GM12873 (cell line): Measurements from ENCODE around the gene ZFYVE21.

Experiments used
- TF ChIP-seq, protein P1 (sequence below): IDR thresholded peaks from 2 replicates; pipeline ENCODE4 v1.5.1; 2012; ENCODE audit warnings: low read depth, mild to moderate bottlenecking, moderate library complexity, low read length, control low read depth; ENCODE audit not compliant: insufficient read depth; ENCODE audit errors: missing control alignments

ZFYVE21 gene

GRCh38 chr14:103687712-103688111, 27.9 kb upstream of the ZFYVE21 start:
- TF ChIP-seq, protein P1, sequence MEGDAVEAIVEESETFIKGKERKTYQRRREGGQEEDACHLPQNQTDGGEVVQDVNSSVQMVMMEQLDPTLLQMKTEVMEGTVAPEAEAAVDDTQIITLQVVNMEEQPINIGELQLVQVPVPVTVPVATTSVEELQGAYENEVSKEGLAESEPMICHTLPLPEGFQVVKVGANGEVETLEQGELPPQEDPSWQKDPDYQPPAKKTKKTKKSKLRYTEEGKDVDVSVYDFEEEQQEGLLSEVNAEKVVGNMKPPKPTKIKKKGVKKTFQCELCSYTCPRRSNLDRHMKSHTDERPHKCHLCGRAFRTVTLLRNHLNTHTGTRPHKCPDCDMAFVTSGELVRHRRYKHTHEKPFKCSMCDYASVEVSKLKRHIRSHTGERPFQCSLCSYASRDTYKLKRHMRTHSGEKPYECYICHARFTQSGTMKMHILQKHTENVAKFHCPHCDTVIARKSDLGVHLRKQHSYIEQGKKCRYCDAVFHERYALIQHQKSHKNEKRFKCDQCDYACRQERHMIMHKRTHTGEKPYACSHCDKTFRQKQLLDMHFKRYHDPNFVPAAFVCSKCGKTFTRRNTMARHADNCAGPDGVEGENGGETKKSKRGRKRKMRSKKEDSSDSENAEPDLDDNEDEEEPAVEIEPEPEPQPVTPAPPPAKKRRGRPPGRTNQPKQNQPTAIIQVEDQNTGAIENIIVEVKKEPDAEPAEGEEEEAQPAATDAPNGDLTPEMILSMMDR, result no peak

DNA sequence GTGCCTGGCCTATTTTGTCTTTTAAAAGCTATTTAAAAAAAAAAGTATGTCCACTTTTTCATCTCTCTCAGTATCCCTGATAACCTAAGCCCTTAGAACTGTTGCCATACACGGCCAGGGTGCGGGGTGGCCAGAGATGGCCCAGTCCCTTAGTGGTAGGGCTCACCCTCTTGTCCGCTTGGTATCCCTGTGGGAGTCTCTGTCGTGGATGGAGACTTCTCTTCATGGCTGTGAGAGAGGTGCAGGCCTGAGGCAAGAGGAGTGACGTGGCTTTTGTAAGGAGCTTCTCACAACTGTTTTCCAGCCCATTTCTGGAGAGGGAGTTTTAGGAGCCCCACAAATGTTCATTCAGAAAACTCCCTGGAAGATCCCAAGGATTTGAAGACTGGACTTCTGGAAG, 27.2 kb upstream of the ZFYVE21 start:
- TF ChIP-seq, protein P1, result no peak

GRCh38 chr14:103688906-103689902, 26.4 kb upstream of the ZFYVE21 start:
- TF ChIP-seq, protein P1, result no peak

GRCh38 chr14:103690332-103690731, 25.3 kb upstream of the ZFYVE21 start:
- TF ChIP-seq, protein P1, result no peak

DNA sequence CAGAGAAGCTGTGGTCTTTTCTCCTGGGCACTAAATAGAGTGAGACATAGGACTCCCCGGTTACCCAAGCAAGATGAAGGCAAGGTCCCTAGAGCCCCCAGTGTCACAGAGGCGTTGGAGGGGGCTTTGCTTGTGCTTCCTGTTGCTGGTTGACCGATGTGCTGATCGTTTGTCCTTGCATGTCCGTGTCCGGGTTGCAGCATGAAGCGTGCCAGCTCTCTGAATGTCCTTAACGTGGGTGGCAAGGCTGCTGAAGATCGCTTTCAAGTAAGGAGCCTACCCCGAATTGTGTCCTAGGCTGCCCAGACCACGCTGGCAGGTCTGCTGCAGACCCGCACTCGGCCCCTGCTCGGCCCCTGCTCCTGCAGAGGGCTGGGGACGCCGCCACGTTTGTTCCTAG, 23.5 kb upstream of the ZFYVE21 start:
- TF ChIP-seq, protein P1, result no peak

- TF ChIP-seq, protein P1, result no peak
Observed at GRCh38 chr14:103692871-103693270, 22.7 kb upstream of the ZFYVE21 start.

DNA sequence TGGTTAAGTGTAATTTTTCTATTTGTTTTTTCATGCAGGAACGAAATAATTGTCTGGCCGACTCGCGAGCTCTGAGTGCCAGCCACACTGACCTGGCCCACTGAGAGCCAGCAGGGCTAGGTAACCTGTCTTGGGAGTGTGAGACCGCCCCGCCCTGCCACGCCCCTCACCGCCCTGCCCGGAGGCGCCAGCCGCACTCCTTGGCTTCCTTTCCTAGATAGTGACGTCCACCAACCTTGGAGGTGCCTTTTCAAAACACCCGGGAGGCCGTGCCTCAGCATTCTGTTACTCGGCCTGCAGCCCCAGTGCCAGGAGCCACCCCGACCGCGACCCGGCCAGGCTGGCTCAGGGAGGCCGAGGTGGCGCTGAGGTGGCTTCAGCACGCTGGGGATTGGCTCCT, 22.1 kb upstream of the ZFYVE21 start:
- TF ChIP-seq, protein P1, result no peak
